GM12874 (cell line): ENCODE measurements around the gene GALNT18.

Source experiments
- TF ChIP-seq, protein P1 (sequence below): IDR thresholded peaks from 2 replicates; pipeline ENCODE4 v1.5.1; 2011; ENCODE audit warnings: low read depth, mild to moderate bottlenecking, control low read depth, low read length, moderate library complexity; ENCODE audit not compliant: insufficient read depth

Gene GALNT18

DNA sequence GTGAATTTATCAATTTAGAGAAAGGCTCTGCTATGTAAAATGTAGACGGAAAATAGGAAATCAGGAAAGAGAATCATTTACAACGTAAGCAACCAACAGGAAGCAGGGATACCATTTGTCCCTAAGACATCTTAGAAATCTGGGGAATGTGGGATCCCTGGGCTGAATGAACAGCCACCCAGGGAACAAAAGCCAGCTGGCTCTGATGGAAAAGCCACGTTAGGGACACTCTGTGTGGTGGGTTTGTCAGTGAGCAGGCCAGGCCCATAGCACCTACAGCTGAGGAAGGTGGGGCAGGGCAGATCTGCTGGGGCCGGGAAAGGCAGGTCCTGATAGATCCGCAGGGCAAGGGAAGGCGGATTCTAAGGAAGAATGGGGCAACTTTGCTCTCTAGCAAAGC lies 181.7 kb downstream of the GALNT18 start:
- TF ChIP-seq, protein P1, sequence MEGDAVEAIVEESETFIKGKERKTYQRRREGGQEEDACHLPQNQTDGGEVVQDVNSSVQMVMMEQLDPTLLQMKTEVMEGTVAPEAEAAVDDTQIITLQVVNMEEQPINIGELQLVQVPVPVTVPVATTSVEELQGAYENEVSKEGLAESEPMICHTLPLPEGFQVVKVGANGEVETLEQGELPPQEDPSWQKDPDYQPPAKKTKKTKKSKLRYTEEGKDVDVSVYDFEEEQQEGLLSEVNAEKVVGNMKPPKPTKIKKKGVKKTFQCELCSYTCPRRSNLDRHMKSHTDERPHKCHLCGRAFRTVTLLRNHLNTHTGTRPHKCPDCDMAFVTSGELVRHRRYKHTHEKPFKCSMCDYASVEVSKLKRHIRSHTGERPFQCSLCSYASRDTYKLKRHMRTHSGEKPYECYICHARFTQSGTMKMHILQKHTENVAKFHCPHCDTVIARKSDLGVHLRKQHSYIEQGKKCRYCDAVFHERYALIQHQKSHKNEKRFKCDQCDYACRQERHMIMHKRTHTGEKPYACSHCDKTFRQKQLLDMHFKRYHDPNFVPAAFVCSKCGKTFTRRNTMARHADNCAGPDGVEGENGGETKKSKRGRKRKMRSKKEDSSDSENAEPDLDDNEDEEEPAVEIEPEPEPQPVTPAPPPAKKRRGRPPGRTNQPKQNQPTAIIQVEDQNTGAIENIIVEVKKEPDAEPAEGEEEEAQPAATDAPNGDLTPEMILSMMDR: no peak

DNA sequence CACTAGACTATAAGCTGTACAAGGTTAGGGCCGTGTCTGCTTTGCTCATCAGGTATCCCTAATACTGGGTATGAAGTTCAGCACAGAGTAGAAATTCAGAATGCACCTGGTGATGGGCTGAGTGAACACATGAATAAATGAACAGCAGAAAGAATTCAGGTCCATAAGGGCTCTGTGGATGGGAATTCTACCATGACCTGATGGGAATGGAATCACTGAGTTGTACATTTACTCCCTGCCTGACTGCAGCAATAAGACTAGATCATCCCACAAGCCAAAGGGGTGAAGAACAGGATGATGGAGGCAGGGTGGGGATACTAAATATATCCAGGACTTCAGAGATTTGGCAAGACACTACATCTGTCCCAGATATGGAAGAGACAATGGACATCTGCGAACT lies 182.2 kb downstream of the GALNT18 start:
- TF ChIP-seq, protein P1: no peak

- TF ChIP-seq, protein P1: no peak
Measured at GRCh38 chr11:11436715-11437313, 185.0 kb downstream of the GALNT18 start.

DNA sequence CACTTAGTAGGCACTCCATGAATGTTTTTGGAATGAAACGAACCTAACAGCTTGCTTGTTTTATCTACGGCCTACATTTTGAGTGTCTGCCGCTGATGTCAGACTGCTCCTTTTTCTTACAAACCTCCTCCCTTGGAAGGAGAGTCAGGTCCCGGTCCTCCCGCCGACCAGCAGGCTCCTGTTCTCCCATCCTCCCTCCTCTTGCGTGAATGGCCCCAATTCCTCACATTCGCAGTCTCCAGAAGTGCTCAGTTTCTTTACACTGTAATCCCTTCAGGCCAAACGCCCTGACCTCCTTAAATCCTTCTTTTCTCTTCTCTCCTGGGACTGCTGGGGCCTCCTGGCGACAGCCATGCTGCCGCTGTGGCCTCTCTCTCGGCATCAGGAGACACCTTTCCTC lies 186.2 kb downstream of the GALNT18 start:
- TF ChIP-seq, protein P1: no peak

- TF ChIP-seq, protein P1: no peak
Measured at GRCh38 chr11:11433960-11434359, 187.8 kb downstream of the GALNT18 start.

GRCh38 chr11:11432621-11433319 lies 189.0 kb downstream of the GALNT18 start:
- TF ChIP-seq, protein P1: no peak

GRCh38 chr11:11430431-11430830 lies 191.4 kb downstream of the GALNT18 start:
- TF ChIP-seq, protein P1: no peak
